GM10847 (cell line): ENCODE measurements around the gene KIF16B.

Experiments used
- POLR2A ChIP-seq: IDR thresholded peaks from 2 replicates; pipeline ENCODE4 v1.6.1; 2011; ENCODE audit not compliant: insufficient read length; ENCODE audit errors: extremely low read depth

The KIF16B gene

GRCh38 chr20:16308754-16309153, 264.5 kb downstream of the KIF16B start:
- TF ChIP-seq POLR2A = no peak

DNA sequence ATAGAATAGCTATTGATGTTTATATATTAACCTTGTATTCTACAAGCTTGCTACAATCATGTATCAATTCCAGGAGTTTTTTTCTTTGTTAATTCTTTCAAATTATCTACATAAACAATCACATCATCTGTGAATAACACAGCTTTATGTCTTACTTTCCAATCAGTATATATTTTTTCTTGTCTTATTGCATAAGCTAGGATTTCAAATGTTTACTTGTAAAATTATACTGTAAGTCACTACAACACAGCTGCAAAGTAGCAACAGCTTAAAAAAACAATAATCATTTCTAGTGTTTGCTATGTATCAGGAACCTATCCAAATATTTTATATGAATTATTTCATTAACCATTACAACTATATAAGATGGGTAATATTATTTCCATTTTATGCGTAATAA, 270.4 kb downstream of the KIF16B start:
- no peak for TF ChIP-seq POLR2A

DNA sequence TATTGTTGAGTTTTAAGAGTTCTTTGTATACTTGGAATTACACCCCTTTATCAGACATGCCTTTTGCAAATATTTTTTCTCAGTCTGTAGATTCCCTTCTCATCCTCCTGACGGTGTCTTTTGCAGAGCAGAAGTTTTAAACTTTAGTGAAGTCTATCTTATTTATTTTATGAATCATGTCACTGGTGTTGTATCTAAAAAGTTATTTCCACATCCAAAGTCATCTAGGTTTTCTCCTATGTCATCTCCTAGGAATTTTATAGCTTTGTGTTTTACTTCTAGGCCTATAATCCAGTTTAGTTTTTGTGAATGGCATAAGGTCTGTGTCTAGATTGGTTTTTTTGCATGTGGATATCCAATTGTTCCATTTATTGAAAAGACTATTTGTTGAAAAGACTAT, 271.3 kb downstream of the KIF16B start:
- TF ChIP-seq POLR2A = no peak

DNA sequence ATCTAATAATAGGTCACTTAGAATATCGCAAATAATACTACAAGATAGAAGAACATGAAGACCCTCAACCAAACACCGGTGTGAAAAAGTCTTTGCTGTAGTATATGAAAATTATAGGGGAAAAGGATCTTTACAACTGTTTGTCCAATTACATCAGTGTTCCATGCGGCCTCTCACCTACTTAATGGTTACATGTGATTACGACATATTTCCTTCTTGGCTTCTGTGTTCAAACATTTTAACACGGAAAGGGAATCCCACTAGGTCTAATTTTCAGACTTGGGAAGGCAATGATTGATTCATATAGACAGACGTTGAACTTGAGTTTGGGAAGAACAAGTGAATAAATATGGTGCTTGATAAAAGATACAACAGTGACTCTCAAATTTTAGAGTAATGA, 273.4 kb downstream of the KIF16B start:
- TF ChIP-seq POLR2A = no peak

- TF ChIP-seq POLR2A = no peak
Observed at GRCh38 chr20:16296931-16297330, 276.3 kb downstream of the KIF16B start.

GRCh38 chr20:16295534-16295933, 277.7 kb downstream of the KIF16B start:
- no peak for TF ChIP-seq POLR2A

- no peak for TF ChIP-seq POLR2A
Observed at GRCh38 chr20:16293590-16293989, 279.7 kb downstream of the KIF16B start.

- no peak for TF ChIP-seq POLR2A
Observed at GRCh38 chr20:16292226-16292880, 280.9 kb downstream of the KIF16B start.

- no peak for TF ChIP-seq POLR2A
Observed at GRCh38 chr20:16290358-16290757, 282.9 kb downstream of the KIF16B start.

DNA sequence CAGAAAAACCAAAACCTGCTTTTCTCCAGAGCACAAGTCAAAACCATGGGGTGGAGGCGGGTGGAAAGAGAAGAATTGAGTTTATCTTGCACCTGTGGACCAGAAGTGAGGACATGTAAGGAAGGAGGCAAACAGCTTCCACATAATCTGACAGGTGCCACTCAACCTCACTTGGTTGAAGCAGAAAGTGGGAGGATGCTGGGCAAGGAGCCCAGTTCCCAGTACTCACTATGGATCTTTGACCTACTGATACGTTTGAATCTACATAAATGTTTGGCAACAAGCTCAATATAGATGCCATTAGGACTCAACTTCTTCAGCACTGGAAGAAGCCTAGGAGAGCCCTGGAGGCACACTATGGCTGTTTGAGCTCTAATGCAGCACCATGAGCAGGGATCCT, 285.5 kb downstream of the KIF16B start:
- no peak for TF ChIP-seq POLR2A

- TF ChIP-seq POLR2A = no peak
Observed at GRCh38 chr20:16286601-16287000, 286.6 kb downstream of the KIF16B start.

DNA sequence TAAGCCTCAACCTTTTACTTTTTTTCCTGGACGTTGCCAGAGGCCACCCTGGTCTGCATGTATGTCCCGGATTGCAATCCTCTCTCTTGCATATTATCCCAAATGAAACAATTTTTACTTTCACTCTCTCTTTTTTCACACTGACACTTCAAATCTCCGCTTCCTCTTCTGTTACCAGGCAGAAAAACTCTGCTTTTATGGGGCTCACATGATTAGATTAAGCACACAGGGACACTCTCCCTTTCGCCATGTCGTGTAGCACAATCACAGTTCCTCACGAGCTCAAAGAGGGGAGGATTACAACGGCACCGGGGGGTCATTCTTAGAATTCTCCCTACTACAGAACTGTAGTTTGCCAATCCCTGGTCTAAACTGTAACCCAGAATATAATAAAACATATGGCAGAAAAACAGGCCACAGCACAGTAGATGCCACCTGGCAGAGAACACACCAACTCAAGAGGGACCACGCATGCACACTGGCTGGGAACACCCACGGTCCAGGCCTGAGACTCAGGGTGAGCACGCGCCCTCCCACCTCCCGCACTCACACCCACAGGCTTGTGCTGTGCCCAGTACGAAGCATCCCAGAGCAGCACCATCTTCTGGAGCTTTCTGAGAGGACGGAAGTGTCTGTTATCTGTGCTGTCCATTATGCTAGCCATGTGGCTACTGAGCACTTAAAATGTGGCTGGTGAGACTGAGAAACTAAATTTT, 288.7 kb downstream of the KIF16B start:
- no peak for TF ChIP-seq POLR2A

- no peak for TF ChIP-seq POLR2A
Observed at GRCh38 chr20:16283978-16284377, 289.3 kb downstream of the KIF16B start.

GRCh38 chr20:16283307-16283706, 289.9 kb downstream of the KIF16B start:
- no peak for TF ChIP-seq POLR2A

GRCh38 chr20:16280219-16280618, 293.0 kb downstream of the KIF16B start:
- TF ChIP-seq POLR2A = no peak

DNA sequence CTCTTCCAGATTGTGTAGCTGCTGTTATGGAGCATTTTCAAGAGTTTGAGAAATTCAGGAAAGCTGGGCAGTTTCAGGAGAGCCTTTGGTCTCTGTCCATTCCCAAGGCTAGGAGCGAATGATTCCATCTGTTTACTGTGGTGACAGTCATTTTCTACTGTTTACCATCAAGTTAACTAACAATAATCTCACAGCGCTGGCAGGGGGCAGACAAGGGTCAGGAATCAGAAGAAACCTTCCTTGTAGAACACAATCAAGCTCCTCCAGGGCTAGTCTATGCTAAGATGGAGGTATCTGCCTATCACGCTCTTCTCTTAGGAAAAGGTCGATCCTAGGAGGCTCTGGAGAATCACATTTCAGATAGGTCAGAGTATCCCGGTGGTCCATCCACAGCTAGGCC, 293.9 kb downstream of the KIF16B start:
- no peak for TF ChIP-seq POLR2A
